Spleen (tissue), 11 donors: Measurements from ENCODE around the gene SLC9A3. TPM values are rescaled to one million over a fixed set of nuclear protein-coding genes. Genes with fewer than 3 reads are reported as not detected.

Experiments used
- DNase-seq: peaks from one replicate; pipeline ENCODE4 v3.0.0-alpha.2; 2020
- H3K27ac ChIP-seq, 8 donors: fragments of 200-600 bp; sonication (generic) in 7 of 8; 1 replicate in 4 of 8; 2 replicates in 4 of 8; pipeline versions ENCODE4 v1.5.0 to v1.8.0; 2016 to 2021; ENCODE audit warnings: inconsistent platforms in 4 of 8, mild to moderate bottlenecking in 4 of 8, moderate library complexity in 1 of 8
- H3K27me3 ChIP-seq, 7 donors: fragments of 200-600 bp; sonication (generic) in 6 of 7; replicated peaks in 1 of 7; 1 replicate in 4 of 7; 2 replicates in 3 of 7; pipeline versions ENCODE4 v1.5.0 to v1.8.0; 2016 to 2021; ENCODE audit warnings: inconsistent platforms in 3 of 7, mild to moderate bottlenecking in 1 of 7
- H3K36me3 ChIP-seq, 6 donors: fragments of 200-600 bp; sonication (generic) in 5 of 6; 1 replicate in 4 of 6; 2 replicates in 2 of 6; pipeline versions ENCODE4 v1.5.0 to v1.8.0; 2016 to 2021; ENCODE audit warnings: inconsistent platforms in 2 of 6
- H3K4me1 ChIP-seq, 6 donors: fragments of 200-600 bp; sonication (generic) in 5 of 6; 1 replicate in 3 of 6; 2 replicates in 3 of 6; pipeline versions ENCODE4 v1.5.0 to v1.8.0; 2016 to 2021; ENCODE audit warnings: inconsistent platforms in 3 of 6
- H3K4me3 ChIP-seq, 8 donors: fragments of 200-600 bp; sonication (generic) in 7 of 8; 1 replicate in 4 of 8; 2 replicates in 4 of 8; pipeline versions ENCODE4 v1.5.0 to v1.8.0; 2016 to 2021; ENCODE audit warnings: inconsistent platforms in 4 of 8, mild to moderate bottlenecking in 4 of 8, moderate library complexity in 2 of 8
- H3K9me3 ChIP-seq, 8 donors: fragments of 200-600 bp; sonication (generic) in 7 of 8; 1 replicate in 4 of 8; 2 replicates in 4 of 8; pipeline versions ENCODE4 v1.5.0 to v1.8.0; 2016 to 2021; ENCODE audit warnings: inconsistent platforms in 4 of 8
- POLR2A ChIP-seq, 3 donors: fragments of 450-650 bp; IDR thresholded peaks; one replicate each; pipeline ENCODE4 v1.5.1; 2017; ENCODE audit warnings: antibody characterized with exemption in 3 of 3, mild to moderate bottlenecking in 1 of 3
- POLR2AphosphoS5 ChIP-seq, 3 donors: sonication (generic); formaldehyde crosslinking; IDR thresholded peaks; one replicate each; pipeline ENCODE4 v1.5.1; 2017; ENCODE audit warnings: antibody characterized with exemption in 3 of 3
- WGBS, 5 donors: extraction: QIAGEN DNeasy Blood & Tissue Kit in 3 of 5; methylation state at CpG; one replicate each; pipeline versions ENCODE4 v1.1.5 to v1.1.7; 2013 to 2018; 5-methylcytosine and 5-hydroxymethylcytosine counted together
- intact Hi-C: fragments of 100-400 bp; cut with DNase I; formaldehyde crosslinking; loops from one replicate; pipeline ENCODE4 v1.15.0; 2023; ENCODE audit warnings: low total_unique reads
- polyA plus RNA-seq, 3 donors: library from polyadenylated mRNA; stranded (reverse); fragments of 200-250 nt; gene quantifications; one replicate each; pipeline ENCODE4 v1.2.1, GENCODE V29; 2013
- total RNA-seq, 7 donors: library from RNA; depleted of rRNA in 3 of 7; stranded (reverse); fragments of >200 nt in 3 of 7; fragmentation: NEBNext Ultra II Directional in 4 of 7; extraction: Animal tissue kit (Norgen Biotek cat#: 25700) in 4 of 7; gene quantifications; one replicate each; pipeline versions ENCODE4 v1.1.0 to v1.2.1, GENCODE V29; 2016 to 2021
- TF ChIP-seq, protein P1 (sequence below), 11 experiments: fragments of 200-600 bp in 7 of 11; fragments of 450-650 bp in 4 of 11; sonication (generic) in 4 of 11; IDR thresholded peaks in 8 of 11; conservative IDR thresholded peaks in 3 of 11; 1 replicate in 7 of 11; 2 replicates in 4 of 11; pipeline versions ENCODE4 v1.4.0 to v1.8.0; 2016 to 2021; ENCODE audit warnings: antibody characterized with exemption in 11 of 11, inconsistent platforms in 4 of 11, mild to moderate bottlenecking in 1 of 11
- donor health status: healthy with polysubstance abuse.
- donor health status: DM: no; HTN: no; CAD: no; lungs with moderate emphysema.
- donor health status: DM: no; HTN: no; CAD: no.
- donor health status: Bipolar disorder and iron deficiency.
- donor health status: healthy.
- donor health status: DM: no; HTN: no; CAD: no.
- donor health status: DM: yes; HTN: yes; CAD: no.

Gene SLC9A3
- total and polyA plus RNA-seq, 10 donors: 1.0 to 3.2 (median 1.5) TPM

DNA sequence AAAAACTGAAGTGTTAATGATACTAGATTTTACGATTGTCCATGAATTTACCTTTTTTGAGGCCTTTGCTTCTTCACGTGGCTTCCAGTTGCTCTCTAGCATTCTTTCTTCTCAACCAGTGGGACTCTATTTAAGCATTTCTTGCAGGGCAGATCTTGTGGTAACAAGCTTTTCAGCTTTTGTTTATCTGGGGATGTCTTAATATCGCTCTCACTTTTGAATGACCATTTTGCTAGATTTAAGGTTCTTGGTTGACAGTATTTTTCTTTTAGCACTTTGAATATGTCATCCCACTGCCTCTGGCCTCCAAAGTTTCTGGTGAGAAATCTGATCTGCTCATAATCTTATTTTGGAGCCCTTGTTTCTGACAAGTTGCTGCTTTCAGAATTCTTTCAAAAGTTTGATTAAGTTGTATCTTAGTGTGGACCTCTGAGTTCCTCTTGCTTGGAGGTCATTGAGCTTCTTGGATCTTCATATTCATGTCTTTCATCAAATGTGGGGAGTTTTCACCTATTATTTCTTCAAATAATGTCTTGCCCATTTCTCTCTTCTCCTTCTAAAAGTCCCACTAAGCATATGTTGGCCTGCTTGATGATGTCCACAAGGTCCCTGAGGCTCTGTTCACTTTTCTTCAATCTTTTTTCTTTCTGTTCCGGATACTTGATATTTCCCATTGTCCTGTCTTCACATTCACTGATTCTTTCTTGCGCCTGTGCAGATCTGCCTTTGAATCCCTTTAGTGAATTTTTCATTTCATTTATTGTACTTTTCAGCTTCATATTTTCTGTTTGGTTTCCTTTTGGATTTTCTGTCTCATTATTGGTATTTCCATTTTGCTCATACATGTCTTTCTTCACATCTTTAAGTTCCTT lies 72.4 kb downstream of the SLC9A3 start:
- WGBS, 5 donors: 77 to 97% (median 86%) methylated on average over 5 of the region's 5 CpGs
- peaks cover 0 to 100% (median 92%) of the 10 kb centered on the region in 6 donors for H3K36me3 ChIP-seq

DNA sequence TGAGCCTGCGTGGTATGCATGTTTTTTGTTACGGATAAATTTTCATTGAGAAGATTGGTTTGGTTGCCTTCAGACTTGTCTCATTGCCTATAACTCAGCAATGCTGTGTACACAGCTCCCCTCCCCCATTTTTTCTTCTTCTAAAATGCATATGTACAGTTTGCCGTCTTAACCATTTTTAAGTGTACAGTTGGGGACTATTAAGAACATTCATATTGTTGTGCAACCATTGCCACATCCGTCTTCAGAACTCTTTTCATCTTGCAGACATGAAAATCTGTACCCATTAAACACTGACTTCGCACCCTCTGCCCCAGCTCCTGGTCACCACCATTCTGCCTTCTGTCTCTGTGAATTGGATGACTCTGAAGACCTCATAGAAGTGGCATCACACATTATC lies 75.1 kb downstream of the SLC9A3 start:
- WGBS, 5 donors: 85 to 94% (median 93%) methylated on average over 5 of the region's 5 CpGs
- Histone ChIP-seq H3K27me3 (no peaks in the 10 kb centered on the region), H3K4me3 (no peak overlapping the region), H3K27ac (no peak overlapping the region), H3K4me1 (peaks cover 3 to 68% (median 15%) of the 10 kb centered on the region in 6 donors), H3K9me3 (peaks cover 0 to 27% (median 22%) of the 10 kb centered on the region in 8 donors), H3K36me3 (peaks cover 0 to 86% (median 72%) of the 10 kb centered on the region in 6 donors)
- no peak for DNase-seq
- TF ChIP-seq POLR2AphosphoS5 (IDR thresholded peaks at IDR 0.05): no peak
- TF ChIP-seq, protein P1, sequence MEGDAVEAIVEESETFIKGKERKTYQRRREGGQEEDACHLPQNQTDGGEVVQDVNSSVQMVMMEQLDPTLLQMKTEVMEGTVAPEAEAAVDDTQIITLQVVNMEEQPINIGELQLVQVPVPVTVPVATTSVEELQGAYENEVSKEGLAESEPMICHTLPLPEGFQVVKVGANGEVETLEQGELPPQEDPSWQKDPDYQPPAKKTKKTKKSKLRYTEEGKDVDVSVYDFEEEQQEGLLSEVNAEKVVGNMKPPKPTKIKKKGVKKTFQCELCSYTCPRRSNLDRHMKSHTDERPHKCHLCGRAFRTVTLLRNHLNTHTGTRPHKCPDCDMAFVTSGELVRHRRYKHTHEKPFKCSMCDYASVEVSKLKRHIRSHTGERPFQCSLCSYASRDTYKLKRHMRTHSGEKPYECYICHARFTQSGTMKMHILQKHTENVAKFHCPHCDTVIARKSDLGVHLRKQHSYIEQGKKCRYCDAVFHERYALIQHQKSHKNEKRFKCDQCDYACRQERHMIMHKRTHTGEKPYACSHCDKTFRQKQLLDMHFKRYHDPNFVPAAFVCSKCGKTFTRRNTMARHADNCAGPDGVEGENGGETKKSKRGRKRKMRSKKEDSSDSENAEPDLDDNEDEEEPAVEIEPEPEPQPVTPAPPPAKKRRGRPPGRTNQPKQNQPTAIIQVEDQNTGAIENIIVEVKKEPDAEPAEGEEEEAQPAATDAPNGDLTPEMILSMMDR (IDR thresholded peaks at IDR 0.05 in 8 of 11, conservative IDR thresholded peaks at IDR 0.05 in 3 of 11): no peak
- TF ChIP-seq POLR2A (IDR thresholded peaks at IDR 0.05): no peak
- intact Hi-C loops: no loop called here

More for the DNA sequence above, 72.4 kb downstream of the SLC9A3 start:
- no peak for TF ChIP-seq POLR2AphosphoS5 (IDR thresholded peaks at IDR 0.05)
- no peak for TF ChIP-seq POLR2A (IDR thresholded peaks at IDR 0.05)
- TF ChIP-seq, protein P1 (IDR thresholded peaks at IDR 0.05 in 8 of 11, conservative IDR thresholded peaks at IDR 0.05 in 3 of 11): no peak
- H3K4me1 ChIP-seq: peaks cover 0 to 50% (median 8%) of the 10 kb centered on the region in 6 donors
- DNase-seq: no peak
- no peak overlapping the region for H3K4me3 ChIP-seq
- H3K9me3 ChIP-seq: peaks cover 0 to 27% (median 22%) of the 10 kb centered on the region in 8 donors
- H3K27me3 ChIP-seq: no peaks in the 10 kb centered on the region
- H3K27ac ChIP-seq: no peak overlapping the region
- intact Hi-C loops: no loop called here

DNA sequence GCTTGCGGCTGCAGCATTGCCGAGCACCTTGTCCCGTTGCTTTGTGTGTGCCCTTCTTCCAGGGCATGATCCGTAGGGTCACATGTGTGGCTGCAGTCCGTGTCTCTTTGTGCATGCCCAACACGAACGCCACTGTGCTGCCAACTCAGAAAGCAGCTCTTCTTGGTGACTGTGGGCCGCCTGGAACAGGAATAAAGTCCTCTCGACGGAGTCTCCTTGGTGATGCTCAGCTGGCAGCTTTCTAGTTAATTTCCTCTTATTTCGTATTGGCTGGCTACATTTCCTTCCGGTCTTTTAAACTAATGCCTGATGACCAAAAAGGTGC lies 75.5 kb downstream of the SLC9A3 start:
- peak overlapping the region in 4 of 8 donors; percentile 54 to 72 (median 62) for H3K27ac ChIP-seq
- intact Hi-C loops: no loop called here

More for the DNA sequence above, 75.5 kb downstream of the SLC9A3 start:
- TF ChIP-seq, protein P1 (IDR thresholded peaks at IDR 0.05 in 8 of 11, conservative IDR thresholded peaks at IDR 0.05 in 3 of 11): no peak
- TF ChIP-seq POLR2A (IDR thresholded peaks at IDR 0.05) (no peak), POLR2AphosphoS5 (IDR thresholded peaks at IDR 0.05) (no peak)
- no peak for DNase-seq
- peaks cover 7 to 68% (median 20%) of the 10 kb centered on the region in 6 donors for H3K4me1 ChIP-seq
- H3K9me3 ChIP-seq: peaks cover 0 to 27% (median 22%) of the 10 kb centered on the region in 8 donors
- 81 to 92% (median 85%) methylated on average over 12 of the region's 12 CpGs for WGBS, 5 donors
- H3K4me3 ChIP-seq: no peak overlapping the region
- peaks cover 0 to 82% (median 68%) of the 10 kb centered on the region in 6 donors for H3K36me3 ChIP-seq
- H3K27me3 ChIP-seq: no peaks in the 10 kb centered on the region
